HG03139 (cell line): ENCODE results near the gene VAPB.
"Not testable (repeated sequence)": the region's sequence is repeated elsewhere in the genome, so short reads cannot be mapped to it uniquely, and the experiment has no call there.

Source experiments
- ATAC-seq: cut with Tn5 transposase; IDR thresholded peaks from one replicate; pipeline ENCODE4 v1.9.1; 2021; ENCODE audit not compliant: unreplicated experiment

Gene VAPB

GRCh38 chr20:58406422-58407001 is 17.5 kb downstream of the VAPB start:
- ATAC-seq, result no peak

GRCh38 chr20:58407201-58407873 is 18.3 kb downstream of the VAPB start:
- no peak for ATAC-seq

- no peak for ATAC-seq
Measured at GRCh38 chr20:58407966-58408557, 19.0 kb downstream of the VAPB start.

GRCh38 chr20:58408603-58409246 is 19.7 kb downstream of the VAPB start:
- no peak for ATAC-seq

GRCh38 chr20:58414216-58414615 is 25.2 kb downstream of the VAPB start:
- ATAC-seq, result not testable (repeated sequence)

- ATAC-seq, result not testable (repeated sequence)
Measured at GRCh38 chr20:58414786-58415185, 25.8 kb downstream of the VAPB start.

GRCh38 chr20:58416057-58416456 is 27.0 kb downstream of the VAPB start:
- ATAC-seq, result no peak

- no peak for ATAC-seq
Measured at GRCh38 chr20:58416835-58417234, 27.8 kb downstream of the VAPB start.

- no peak for ATAC-seq
Measured at GRCh38 chr20:58417438-58417837, 28.4 kb downstream of the VAPB start.

GRCh38 chr20:58418949-58419748 is 30.1 kb downstream of the VAPB start:
- ATAC-seq, result no peak

- no peak for ATAC-seq
Measured at GRCh38 chr20:58420798-58421496, 31.9 kb downstream of the VAPB start.

- no peak for ATAC-seq
Measured at GRCh38 chr20:58421497-58421850, 32.4 kb downstream of the VAPB start.

- no peak for ATAC-seq
Measured at GRCh38 chr20:58424218-58424969, 35.4 kb downstream of the VAPB start.

GRCh38 chr20:58427571-58427970 is 38.5 kb downstream of the VAPB start:
- ATAC-seq, result not testable (repeated sequence)

GRCh38 chr20:58428364-58428763 is 39.3 kb downstream of the VAPB start:
- no peak for ATAC-seq

GRCh38 chr20:58429303-58429702 is 40.3 kb downstream of the VAPB start:
- no peak for ATAC-seq

- no peak for ATAC-seq
Measured at GRCh38 chr20:58431134-58431533, 42.1 kb downstream of the VAPB start.

- no peak for ATAC-seq
Measured at GRCh38 chr20:58432186-58432954, 43.3 kb downstream of the VAPB start.

GRCh38 chr20:58433029-58433647 is 44.1 kb downstream of the VAPB start:
- no peak for ATAC-seq
